GM18870 (cell line): ENCODE results near the gene LRP2.

Source experiments
- ATAC-seq: cut with Tn5 transposase; IDR thresholded peaks from one replicate; pipeline ENCODE4 v1.9.1; 2021; ENCODE audit warnings: moderate library complexity; ENCODE audit not compliant: unreplicated experiment

Gene LRP2

GRCh38 chr2:169094676-169095075 lies 267.7 kb downstream of the LRP2 start:
- ATAC-seq: no peak

DNA sequence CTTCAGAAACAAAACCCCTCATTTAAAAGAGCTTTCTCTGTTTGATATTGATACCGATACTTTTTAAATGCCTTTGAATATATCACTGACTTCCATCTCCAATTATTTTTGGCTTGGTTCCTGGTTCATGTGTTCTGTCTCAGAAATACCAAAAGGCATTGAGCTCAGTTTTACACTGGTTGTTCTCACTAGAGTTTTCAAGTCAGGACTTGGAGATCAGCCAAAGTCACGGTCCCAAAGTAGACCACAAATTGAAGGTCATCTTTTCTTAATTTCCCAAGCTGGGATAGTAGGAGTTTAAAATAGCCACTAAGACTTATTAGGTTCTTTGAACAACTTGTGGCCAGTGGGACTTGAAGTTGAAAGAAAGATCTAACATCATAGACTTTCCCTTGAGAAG lies 268.8 kb downstream of the LRP2 start:
- no peak for ATAC-seq

GRCh38 chr2:169091761-169092519 lies 270.4 kb downstream of the LRP2 start:
- ATAC-seq: no peak

DNA sequence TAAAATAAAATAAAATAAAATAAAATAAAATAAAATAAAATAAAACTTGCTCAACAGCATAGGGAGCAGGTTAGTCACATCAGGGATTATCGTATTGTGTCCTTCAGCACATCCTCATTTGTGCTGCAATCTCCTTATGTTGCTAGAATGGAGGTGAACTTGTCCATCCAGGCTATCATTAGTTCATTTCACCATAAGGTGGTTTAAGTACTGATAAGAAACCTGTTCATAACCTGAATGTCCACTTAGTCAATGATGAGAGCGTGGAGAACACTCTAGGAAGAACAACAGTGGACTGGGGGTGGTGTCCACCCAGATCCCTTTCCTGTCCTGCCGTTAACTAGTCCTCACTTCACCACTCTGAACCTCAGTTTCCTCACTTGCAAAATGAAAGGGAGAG lies 271.1 kb downstream of the LRP2 start:
- ATAC-seq: no peak

- no peak for ATAC-seq
Measured at GRCh38 chr2:169090133-169090820, 272.1 kb downstream of the LRP2 start.

- no peak for ATAC-seq
Measured at GRCh38 chr2:169089182-169089581, 273.2 kb downstream of the LRP2 start.

DNA sequence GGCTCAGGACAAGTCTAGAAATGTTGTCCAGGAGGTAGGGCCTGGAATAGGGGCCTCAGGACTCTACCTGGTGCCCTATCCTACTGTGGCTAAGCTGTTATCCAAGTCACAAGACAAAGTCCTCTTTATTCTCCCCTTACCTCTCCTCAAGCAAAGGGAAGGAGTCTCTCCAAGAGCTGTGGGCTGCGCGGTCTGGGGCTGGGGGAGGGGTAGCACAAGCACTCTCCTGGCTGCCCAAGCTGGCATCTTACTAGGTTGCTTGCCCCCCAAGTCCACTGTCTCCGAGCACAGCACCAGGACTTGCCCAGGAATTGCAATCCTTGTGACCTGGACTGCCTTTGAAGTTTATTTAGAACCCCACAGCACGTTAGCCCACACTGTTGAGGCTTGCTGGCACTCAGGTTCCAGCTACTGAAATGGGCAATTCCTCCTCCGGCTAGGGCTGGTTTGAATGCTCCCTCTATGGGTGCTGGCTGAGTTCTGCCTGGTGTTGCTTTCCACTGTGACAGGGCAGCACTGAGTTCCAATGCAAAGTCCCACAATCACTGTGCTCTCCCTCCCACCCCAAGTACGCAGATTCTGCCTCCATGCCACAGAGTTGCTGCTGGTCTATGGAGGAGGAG lies 274.5 kb downstream of the LRP2 start:
- ATAC-seq: no peak

DNA sequence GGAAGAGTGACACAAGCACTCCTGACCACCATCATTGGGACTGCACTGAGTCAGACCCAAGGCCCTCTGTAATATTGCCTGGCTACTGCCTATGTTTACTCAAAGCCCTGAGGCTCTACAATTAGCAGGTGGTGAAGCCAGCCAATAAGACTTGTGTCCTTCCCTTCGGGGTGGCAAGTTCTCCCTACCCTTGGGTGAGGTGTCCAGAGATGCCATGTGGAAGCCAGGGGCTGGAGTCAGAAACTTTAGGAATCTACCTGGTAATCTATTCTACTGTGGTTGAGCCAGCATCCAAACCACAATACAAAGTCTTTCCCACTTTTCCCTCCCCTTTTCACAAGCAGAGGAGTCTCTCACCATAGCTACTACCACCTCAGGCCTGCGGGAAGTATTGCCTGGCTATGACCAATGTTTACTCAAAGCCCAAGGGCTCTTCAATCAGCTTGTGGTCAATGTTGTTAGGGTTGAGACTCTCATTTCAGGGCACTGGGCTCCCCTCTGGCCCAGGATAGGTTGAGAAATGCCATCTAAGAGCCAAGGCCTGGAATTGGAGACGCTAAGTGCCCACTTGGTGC lies 275.4 kb downstream of the LRP2 start:
- no peak for ATAC-seq

DNA sequence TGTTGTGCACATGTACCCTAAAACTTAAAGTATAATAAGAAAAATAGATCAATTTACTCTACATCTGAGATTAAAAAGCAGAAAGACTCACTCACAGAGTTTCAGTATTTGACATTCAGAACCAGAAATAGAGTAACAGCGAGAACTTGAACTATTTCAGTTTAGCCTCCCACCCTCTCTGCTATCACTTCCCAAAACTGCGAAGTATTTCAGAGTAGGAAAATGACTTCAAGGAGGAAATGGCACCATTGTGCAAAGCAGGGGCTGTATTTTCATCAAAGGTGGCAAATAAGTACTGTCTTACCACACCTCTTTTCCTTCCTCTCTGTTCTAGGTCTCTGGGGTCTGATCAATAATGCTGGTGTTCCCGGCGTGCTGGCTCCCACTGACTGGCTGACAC lies 279.3 kb downstream of the LRP2 start:
- ATAC-seq: peak; percentile 54

DNA sequence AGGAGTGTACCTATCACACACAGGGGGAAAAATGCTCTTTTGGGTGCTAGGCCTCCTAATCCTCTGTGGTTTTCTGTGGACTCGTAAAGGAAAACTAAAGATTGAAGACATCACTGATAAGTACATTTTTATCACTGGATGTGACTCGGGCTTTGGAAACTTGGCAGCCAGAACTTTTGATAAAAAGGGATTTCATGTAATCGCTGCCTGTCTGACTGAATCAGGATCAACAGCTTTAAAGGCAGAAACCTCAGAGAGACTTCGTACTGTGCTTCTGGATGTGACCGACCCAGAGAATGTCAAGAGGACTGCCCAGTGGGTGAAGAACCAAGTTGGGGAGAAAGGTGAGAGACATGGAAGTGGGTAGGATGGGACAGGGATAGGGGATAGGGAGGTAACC lies 280.8 kb downstream of the LRP2 start:
- no peak for ATAC-seq

DNA sequence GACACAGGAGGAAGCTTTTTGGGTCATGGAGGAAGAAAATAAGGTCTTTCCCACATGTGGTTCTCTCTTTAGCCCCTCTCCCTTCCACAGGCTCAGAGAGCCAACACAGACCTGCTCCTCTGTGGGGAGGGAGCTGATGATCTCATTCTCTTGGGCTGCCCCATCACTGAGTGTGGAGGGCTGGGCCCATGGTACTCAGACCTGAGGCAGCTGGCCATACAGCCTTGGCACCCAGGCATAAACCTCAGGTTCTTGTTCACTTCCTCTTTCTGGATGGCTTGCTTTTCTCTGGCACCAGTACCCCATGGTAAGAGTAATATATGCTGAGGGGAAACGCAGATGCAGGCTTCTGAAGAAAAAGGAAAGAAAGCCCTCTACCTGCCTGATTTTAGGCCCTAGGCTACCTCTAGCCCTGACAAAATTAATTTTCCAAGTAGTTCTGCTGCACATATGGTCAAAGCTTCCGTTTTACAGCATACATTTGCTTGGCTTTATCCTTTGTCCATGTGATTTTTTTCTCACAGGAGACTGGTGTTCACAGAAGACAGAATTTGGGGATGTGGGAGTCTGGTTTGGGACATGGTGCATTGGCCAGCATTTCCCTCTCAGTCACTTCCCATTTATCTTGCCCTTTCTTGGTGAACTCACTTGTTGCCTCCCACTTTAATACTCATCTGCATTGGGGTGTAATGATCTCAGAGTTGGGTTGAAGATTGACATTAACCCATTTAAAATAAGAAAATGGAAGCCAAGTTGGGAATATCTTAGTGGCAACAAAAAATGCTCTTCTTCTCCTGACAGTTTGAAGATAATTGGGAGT lies 281.9 kb downstream of the LRP2 start:
- ATAC-seq: peak; percentile 87

- ATAC-seq: no peak
Measured at GRCh38 chr2:169077674-169078240, 284.6 kb downstream of the LRP2 start.
